IMR-90 (cell line): ENCODE results near the gene OXSR1. TPM values are rescaled to one million over a fixed set of nuclear protein-coding genes. Genes with fewer than 3 reads are reported as not detected.

Source experiments
- ATAC-seq: fragments of 200-7000 bp; cut with Tn5 transposase; 2 replicates; pipeline ENCODE4 v1.9.1; 2020; ENCODE audit warnings: low read depth, mild to moderate bottlenecking, moderate library complexity
- BruUV-seq: library from RNA; stranded (reverse); fragments of 400-500 nt; replicated peaks from 2 replicates; lab custom pipeline; 2021; lab: Mats Ljungman, UMichigan
- CTCF ChIA-PET: fragments of 300-600 bp; formaldehyde crosslinking; extraction: SDS; loops from one replicate; lab custom pipeline; 2021; ENCODE audit warnings: antibody characterized with exemption; lab: Yijun Ruan, JAX
- POLR2A ChIA-PET: fragments of 300-600 bp; sonication (Branson Sonifier 250); formaldehyde crosslinking; loops from one replicate; lab custom pipeline; 2022; ENCODE audit warnings: antibody characterized with exemption; ENCODE audit not compliant: unreplicated experiment; lab: Charles Lee
- DNase-seq: peaks from one replicate; pipeline ENCODE4 v3.0.0; 2013
- H2AFZ ChIP-seq: replicated peaks from 2 replicates; pipeline ENCODE3; 2013; ENCODE audit warnings: low read length, mild to moderate bottlenecking; ENCODE audit not compliant: poor library complexity
- H2AK5ac ChIP-seq: 2 replicates; pipeline ENCODE4 v1.6.1; 2013; ENCODE audit warnings: low read depth, low read length, inconsistent platforms
- H2AK9ac ChIP-seq: replicated peaks from 2 replicates; pipeline ENCODE3; 2013; ENCODE audit warnings: mild to moderate bottlenecking, low read depth, low read length, moderate library complexity; ENCODE audit not compliant: poor library complexity
- H2BK120ac ChIP-seq: 2 replicates; pipeline ENCODE4 v1.6.1; 2013; ENCODE audit warnings: low read depth, low read length, inconsistent platforms
- H2BK15ac ChIP-seq: 3 replicates; pipeline ENCODE4 v1.6.1; 2013; ENCODE audit warnings: low read depth, low read length, inconsistent platforms
- H2BK20ac ChIP-seq: 2 replicates; pipeline ENCODE4 v1.6.1; 2013; ENCODE audit warnings: low read depth, mild to moderate bottlenecking, inconsistent platforms, low read length, moderate library complexity
- H2BK5ac ChIP-seq: 2 replicates; pipeline ENCODE4 v1.6.1; 2013; ENCODE audit warnings: mild to moderate bottlenecking, low read depth, low read length, inconsistent platforms; ENCODE audit not compliant: poor library complexity, severe bottlenecking
- H3K14ac ChIP-seq: replicated peaks from 2 replicates; pipeline ENCODE4 v1.6.1; 2013; ENCODE audit warnings: low read depth, low read length, inconsistent platforms
- H3K18ac ChIP-seq: 2 replicates; pipeline ENCODE4 v1.6.1; 2013; ENCODE audit warnings: low read depth, low read length, control low read depth
- H3K23ac ChIP-seq: 2 replicates; pipeline ENCODE4 v1.6.1; 2013; ENCODE audit warnings: low read depth, low read length, inconsistent platforms
- H3K27ac ChIP-seq: 2 replicates; pipeline ENCODE4 v1.5.1; 2013; ENCODE audit warnings: mild to moderate bottlenecking, control low read depth, low read length; ENCODE audit not compliant: insufficient read depth
- H3K27me3 ChIP-seq: 2 replicates; pipeline ENCODE4 v1.6.1; 2013; ENCODE audit warnings: low read length; ENCODE audit not compliant: control insufficient read depth, insufficient read depth
- H3K36me3 ChIP-seq: 2 replicates; pipeline ENCODE4 v1.6.1; 2013; ENCODE audit warnings: low read length, mixed read lengths; ENCODE audit not compliant: control insufficient read depth, insufficient read depth
- H3K4ac ChIP-seq: 2 replicates; pipeline ENCODE4 v1.6.1; 2013; ENCODE audit warnings: low read depth, low read length, inconsistent platforms
- H3K4me1 ChIP-seq: 2 replicates; pipeline ENCODE4 v1.6.1; 2013; ENCODE audit warnings: low read length, mixed read lengths; ENCODE audit not compliant: control insufficient read depth, insufficient read depth
- H3K4me2 ChIP-seq: 2 replicates; pipeline ENCODE4 v1.6.1; 2013; ENCODE audit warnings: low read depth, mild to moderate bottlenecking, control low read depth, low read length, moderate library complexity
- H3K4me3 ChIP-seq: 2 replicates; pipeline ENCODE4 v1.5.1; 2013; ENCODE audit warnings: low read depth, mild to moderate bottlenecking, control low read depth, low read length, moderate library complexity; ENCODE audit not compliant: insufficient read depth
- H3K56ac ChIP-seq: 2 replicates; pipeline ENCODE4 v1.6.1; 2013; ENCODE audit warnings: low read length, inconsistent platforms; ENCODE audit not compliant: insufficient read depth; ENCODE audit errors: extremely low read depth
- H3K79me1 ChIP-seq, 2 experiments: 2 replicates each; pipeline ENCODE4 v1.6.1; 2013; ENCODE audit warnings: low read length in 2 of 2, inconsistent platforms in 1 of 2, low read depth in 1 of 2
- H3K9ac ChIP-seq: 2 replicates; pipeline ENCODE4 v1.6.1; 2013; ENCODE audit warnings: low read depth, low read length, control low read depth
- H3K9me1 ChIP-seq: 2 replicates; pipeline ENCODE4 v1.6.1; 2013; ENCODE audit warnings: low read length, inconsistent platforms; ENCODE audit not compliant: insufficient read depth
- H3K9me3 ChIP-seq: 2 replicates; pipeline ENCODE4 v1.6.1; 2013; ENCODE audit warnings: low read length; ENCODE audit not compliant: control insufficient read depth, insufficient read depth
- H4K20me1 ChIP-seq: 2 replicates; pipeline ENCODE4 v1.6.1; 2013; ENCODE audit warnings: low read length, inconsistent platforms; ENCODE audit not compliant: insufficient read depth
- H4K5ac ChIP-seq: 2 replicates; pipeline ENCODE4 v1.6.1; 2013; ENCODE audit warnings: mild to moderate bottlenecking, low read depth, low read length, control low read depth
- H4K8ac ChIP-seq, 2 experiments: 2 replicates each; pipeline ENCODE4 v1.6.1; 2013; ENCODE audit warnings: low read depth in 2 of 2, low read length in 2 of 2, control low read depth in 1 of 2, inconsistent platforms in 1 of 2
- H4K91ac ChIP-seq: 2 replicates; pipeline ENCODE4 v1.6.1; 2013; ENCODE audit warnings: low read depth, low read length, inconsistent platforms; ENCODE audit not compliant: insufficient read depth
- BHLHE40 ChIP-seq: fragments of 150-350 bp; IDR thresholded peaks from 2 replicates; pipeline ENCODE4 v1.6.1; 2016; ENCODE audit warnings: mild to moderate bottlenecking, low read depth, low read length
- CEBPB ChIP-seq: IDR thresholded peaks from 2 replicates; pipeline ENCODE4 v1.6.1; 2012; ENCODE audit warnings: low read depth, low read length, improper control_type of control experiment
- CHD1 ChIP-seq: IDR thresholded peaks from 2 replicates; pipeline ENCODE4 v1.6.1; 2012; ENCODE audit warnings: low read depth, low read length, improper control_type of control experiment
- FOS ChIP-seq: fragments of 150-350 bp; IDR thresholded peaks from 2 replicates; pipeline ENCODE4 v1.6.1; 2016; ENCODE audit warnings: low read depth, low read length
- MAFK ChIP-seq: IDR thresholded peaks from 2 replicates; pipeline ENCODE4 v1.6.1; 2012; ENCODE audit warnings: low read depth, low read length, improper control_type of control experiment
- MAZ ChIP-seq: IDR thresholded peaks from 2 replicates; pipeline ENCODE4 v1.6.1; 2012; ENCODE audit warnings: low read depth, mild to moderate bottlenecking, low read length, improper control_type of control experiment, moderate library complexity, borderline replicate concordance
- MXI1 ChIP-seq: IDR thresholded peaks from 2 replicates; pipeline ENCODE4 v1.6.1; 2012; ENCODE audit warnings: low read depth, mild to moderate bottlenecking, low read length, moderate library complexity, borderline replicate concordance
- NFE2L2 ChIP-seq: fragments of 150-350 bp; IDR thresholded peaks from 2 replicates; pipeline ENCODE4 v1.6.1; 2016; ENCODE audit warnings: low read depth, mild to moderate bottlenecking, low read length
- POLR2A ChIP-seq: IDR thresholded peaks from 2 replicates; pipeline ENCODE4 v1.6.1; 2012; ENCODE audit warnings: mild to moderate bottlenecking, low read depth, low read length
- RAD21 ChIP-seq: IDR thresholded peaks from 2 replicates; pipeline ENCODE4 v1.6.1; 2012; ENCODE audit warnings: low read length, improper control_type of control experiment
- RCOR1 ChIP-seq: IDR thresholded peaks from 2 replicates; pipeline ENCODE4 v1.6.1; 2012; ENCODE audit warnings: mild to moderate bottlenecking, low read length, improper control_type of control experiment; ENCODE audit not compliant: insufficient replicate concordance
- RFX5 ChIP-seq: IDR thresholded peaks from 2 replicates; pipeline ENCODE4 v1.8.0; 2012; ENCODE audit warnings: low read depth, mild to moderate bottlenecking, low read length, moderate library complexity
- SMC3 ChIP-seq: fragments of 150-350 bp; IDR thresholded peaks from 2 replicates; pipeline ENCODE4 v1.6.1; 2016; ENCODE audit warnings: low read depth, mild to moderate bottlenecking, antibody characterized with exemption, low read length, moderate library complexity
- WGBS, 2 experiments: methylation state at CpG; one replicate each; pipeline versions ENCODE4 v1.1.5 to v1.1.7; 2013; ENCODE audit warnings: missing lambda C conversion rate in 2 of 2; ENCODE audit not compliant: insufficient read length in 1 of 2; ENCODE audit errors: extremely low coverage in 2 of 2; 5-methylcytosine and 5-hydroxymethylcytosine counted together
- dilution Hi-C: fragments of 300-500 bp; cut with HindIII; formaldehyde crosslinking; loops from one replicate; pipeline ENCODE4 v1.14.3; 2018; ENCODE audit warnings: low sequenced_read_pairs; ENCODE audit not compliant: unreplicated experiment
- in situ Hi-C: fragments of 300-500 bp; cut with MboI; formaldehyde crosslinking; loops from 3 replicates; pipeline ENCODE4 v1.14.3; 2019; ENCODE audit warnings: low sequenced_read_pairs, inconsistent platforms, mixed read lengths
- intact Hi-C: fragments of 100-400 bp; cut with micrococcal nuclease; formaldehyde crosslinking; loops from 2 replicates; pipeline ENCODE4 v1.10.0; 2022
- polyA plus RNA-seq, 3 experiments: library from polyadenylated mRNA; depleted of rRNA; stranded (reverse); fragments of >200 nt; gene quantifications; 2 replicates each; pipeline ENCODE4 v1.2.3, GENCODE V29; 2012; ENCODE audit warnings: low replicate concordance in 1 of 3
- total RNA-seq: library from RNA; depleted of rRNA; stranded (reverse); fragments of >200 nt; gene quantifications from 2 replicates; pipeline ENCODE4 v1.2.3, GENCODE V29; 2012
- TF ChIP-seq, protein P1 (sequence below): fragments of 150-350 bp; IDR thresholded peaks from 2 replicates; pipeline ENCODE4 v1.6.1; 2016; ENCODE audit warnings: low read depth, mild to moderate bottlenecking, low read length, moderate library complexity, borderline replicate concordance
- TF ChIP-seq, protein P2 (sequence below): conservative IDR thresholded peaks from 2 replicates; pipeline ENCODE4 v1.5.1; 2012; ENCODE audit warnings: mild to moderate bottlenecking, low read depth, low read length, improper control_type of control experiment
- TF ChIP-seq, protein P3 (sequence below): fragments of 150-350 bp; IDR thresholded peaks from 2 replicates; pipeline ENCODE4 v1.6.1; 2017; ENCODE audit warnings: mild to moderate bottlenecking, antibody characterized with exemption, low read length, low read depth

Gene OXSR1
- total and polyA plus RNA-seq, 2 of the 4 experiments (the other 2 are of a cell fraction) = 32.9 to 37.6 TPM

DNA sequence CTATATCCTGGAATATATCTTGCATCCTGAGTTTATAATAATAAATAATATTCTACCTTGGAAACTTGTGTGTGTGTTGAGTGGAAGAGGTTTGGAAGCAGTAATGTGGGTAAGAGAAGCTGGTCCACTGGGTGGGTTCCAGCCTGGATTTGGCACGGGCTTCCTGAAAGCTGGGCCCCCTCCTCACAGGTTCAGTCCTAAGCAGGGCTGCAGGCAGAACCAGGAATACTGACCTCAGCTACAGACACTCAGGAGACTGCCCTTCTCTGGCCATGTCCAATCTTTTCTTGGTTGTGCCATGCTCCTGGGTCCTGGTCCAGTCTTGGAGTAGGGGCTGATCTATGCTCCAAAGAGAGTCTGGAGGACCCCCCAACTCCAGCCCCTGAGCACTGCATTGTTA is 22.4 kb upstream of the OXSR1 start:
- Histone ChIP-seq H3K9me3 (peaks cover 3% of the 10 kb centered on the region; the same call in 1 of the 2 replicates), H3K4me2 (no peak overlapping the region), H2BK20ac (no peak overlapping the region), H3K9ac (no peak overlapping the region), H4K8ac (no peak overlapping the region), H3K27ac (no peak overlapping the region), H4K91ac (no peak overlapping the region), H3K4me1 (peaks cover 10% of the 10 kb centered on the region), H3K4ac (no peak overlapping the region), H3K23ac (no peak overlapping the region), H4K5ac (no peak overlapping the region), H3K4me3 (no peak overlapping the region), H3K56ac (no peak overlapping the region), H3K14ac (no peak overlapping the region), H2AK5ac (no peak overlapping the region), H2AFZ (no peak overlapping the region), H3K36me3 (peaks cover 19% of the 10 kb centered on the region), H3K79me1 (peaks cover 18 to 39% of the 10 kb centered on the region in 2 experiments), H4K20me1 (no peaks in the 10 kb centered on the region), H2BK120ac (no peak overlapping the region), H3K9me1 (peaks cover 20% of the 10 kb centered on the region), H3K18ac (no peak overlapping the region), H2AK9ac (no peak overlapping the region), H3K27me3 (no peaks in the 10 kb centered on the region), H2BK15ac (no peak overlapping the region), H2BK5ac (no peak overlapping the region)
- POLR2A ChIA-PET = no interaction called here
- dilution Hi-C loops = no loop called here
- TF ChIP-seq CEBPB = no peak
- TF ChIP-seq MAFK = no peak
- no peak for TF ChIP-seq MXI1
- TF ChIP-seq, protein P1, sequence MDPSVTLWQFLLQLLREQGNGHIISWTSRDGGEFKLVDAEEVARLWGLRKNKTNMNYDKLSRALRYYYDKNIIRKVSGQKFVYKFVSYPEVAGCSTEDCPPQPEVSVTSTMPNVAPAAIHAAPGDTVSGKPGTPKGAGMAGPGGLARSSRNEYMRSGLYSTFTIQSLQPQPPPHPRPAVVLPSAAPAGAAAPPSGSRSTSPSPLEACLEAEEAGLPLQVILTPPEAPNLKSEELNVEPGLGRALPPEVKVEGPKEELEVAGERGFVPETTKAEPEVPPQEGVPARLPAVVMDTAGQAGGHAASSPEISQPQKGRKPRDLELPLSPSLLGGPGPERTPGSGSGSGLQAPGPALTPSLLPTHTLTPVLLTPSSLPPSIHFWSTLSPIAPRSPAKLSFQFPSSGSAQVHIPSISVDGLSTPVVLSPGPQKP = no peak
- TF ChIP-seq CHD1 = no peak
- TF ChIP-seq RCOR1 = no peak
- TF ChIP-seq, protein P2, sequence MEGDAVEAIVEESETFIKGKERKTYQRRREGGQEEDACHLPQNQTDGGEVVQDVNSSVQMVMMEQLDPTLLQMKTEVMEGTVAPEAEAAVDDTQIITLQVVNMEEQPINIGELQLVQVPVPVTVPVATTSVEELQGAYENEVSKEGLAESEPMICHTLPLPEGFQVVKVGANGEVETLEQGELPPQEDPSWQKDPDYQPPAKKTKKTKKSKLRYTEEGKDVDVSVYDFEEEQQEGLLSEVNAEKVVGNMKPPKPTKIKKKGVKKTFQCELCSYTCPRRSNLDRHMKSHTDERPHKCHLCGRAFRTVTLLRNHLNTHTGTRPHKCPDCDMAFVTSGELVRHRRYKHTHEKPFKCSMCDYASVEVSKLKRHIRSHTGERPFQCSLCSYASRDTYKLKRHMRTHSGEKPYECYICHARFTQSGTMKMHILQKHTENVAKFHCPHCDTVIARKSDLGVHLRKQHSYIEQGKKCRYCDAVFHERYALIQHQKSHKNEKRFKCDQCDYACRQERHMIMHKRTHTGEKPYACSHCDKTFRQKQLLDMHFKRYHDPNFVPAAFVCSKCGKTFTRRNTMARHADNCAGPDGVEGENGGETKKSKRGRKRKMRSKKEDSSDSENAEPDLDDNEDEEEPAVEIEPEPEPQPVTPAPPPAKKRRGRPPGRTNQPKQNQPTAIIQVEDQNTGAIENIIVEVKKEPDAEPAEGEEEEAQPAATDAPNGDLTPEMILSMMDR = no peak
- TF ChIP-seq BHLHE40 = no peak
- TF ChIP-seq NFE2L2 = no peak
- no peak for TF ChIP-seq RAD21
- TF ChIP-seq, protein P3, sequence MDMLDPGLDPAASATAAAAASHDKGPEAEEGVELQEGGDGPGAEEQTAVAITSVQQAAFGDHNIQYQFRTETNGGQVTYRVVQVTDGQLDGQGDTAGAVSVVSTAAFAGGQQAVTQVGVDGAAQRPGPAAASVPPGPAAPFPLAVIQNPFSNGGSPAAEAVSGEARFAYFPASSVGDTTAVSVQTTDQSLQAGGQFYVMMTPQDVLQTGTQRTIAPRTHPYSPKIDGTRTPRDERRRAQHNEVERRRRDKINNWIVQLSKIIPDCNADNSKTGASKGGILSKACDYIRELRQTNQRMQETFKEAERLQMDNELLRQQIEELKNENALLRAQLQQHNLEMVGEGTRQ = no peak
- TF ChIP-seq FOS = no peak
- TF ChIP-seq SMC3 = no peak
- no peak for TF ChIP-seq MAZ
- TF ChIP-seq RFX5 = no peak
- no peak for TF ChIP-seq POLR2A
- WGBS, 2 experiments = no CpG with 5 or more reads among the region's 1 CpG
- no TSS peak for BruUV-seq
- no peak for ATAC-seq
- intact Hi-C loops = no loop called here
- in situ Hi-C loops = no loop called here
- no peak for DNase-seq
- CTCF ChIA-PET = interaction anchor here (0.6 kb wide), 1 partner anchor 349 kb away, joined by 4 read pairs; no protein-coding TSS in a partner anchor
